COLO829 (cell line): Measurements from ENCODE around the gene TMEM207.

Experiments used
- DNase-seq: peaks from one replicate; pipeline ENCODE4 v3.0.0; 2012; ENCODE audit warnings: low spot score

Gene TMEM207

DNA sequence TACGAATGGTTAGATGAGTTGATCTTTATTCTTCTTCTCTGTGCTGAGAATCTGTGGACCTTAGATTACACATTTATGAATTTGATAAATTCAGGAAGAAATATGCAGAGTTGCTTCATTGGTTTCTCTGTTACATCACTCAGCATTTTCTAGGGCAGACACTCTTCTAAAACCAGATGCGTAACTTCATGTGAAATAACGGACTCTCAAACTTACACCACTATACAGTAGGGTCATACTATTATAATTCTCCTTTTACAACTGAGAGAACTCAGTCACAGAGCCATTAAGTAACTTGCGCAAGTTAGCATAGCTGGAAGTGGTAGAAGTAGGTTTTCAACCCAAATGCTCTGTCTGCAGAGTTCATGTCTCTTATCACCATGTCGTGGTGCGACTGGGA, 5.7 kb downstream of the TMEM207 start:
- DNase-seq = no peak

DNA sequence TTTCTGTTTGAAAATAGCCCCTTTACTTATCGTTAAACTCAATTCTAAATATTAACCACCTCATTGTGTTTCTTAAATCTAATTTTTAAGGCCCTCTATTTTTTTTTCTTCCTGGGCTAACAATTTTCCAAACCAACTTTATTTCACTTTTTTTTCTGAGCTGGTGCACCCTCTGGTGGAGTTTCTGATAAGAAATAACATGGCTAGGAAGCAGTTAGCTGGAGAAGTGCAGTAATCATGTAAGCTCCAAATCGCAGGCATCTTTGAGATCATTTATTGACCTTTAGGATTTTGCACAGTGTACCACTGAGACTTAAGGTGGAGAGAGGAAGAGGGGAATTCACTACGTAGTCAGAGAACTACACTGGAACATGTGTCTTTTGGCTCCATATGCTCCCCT, 6.4 kb downstream of the TMEM207 start:
- peak; percentile 28 for DNase-seq

DNA sequence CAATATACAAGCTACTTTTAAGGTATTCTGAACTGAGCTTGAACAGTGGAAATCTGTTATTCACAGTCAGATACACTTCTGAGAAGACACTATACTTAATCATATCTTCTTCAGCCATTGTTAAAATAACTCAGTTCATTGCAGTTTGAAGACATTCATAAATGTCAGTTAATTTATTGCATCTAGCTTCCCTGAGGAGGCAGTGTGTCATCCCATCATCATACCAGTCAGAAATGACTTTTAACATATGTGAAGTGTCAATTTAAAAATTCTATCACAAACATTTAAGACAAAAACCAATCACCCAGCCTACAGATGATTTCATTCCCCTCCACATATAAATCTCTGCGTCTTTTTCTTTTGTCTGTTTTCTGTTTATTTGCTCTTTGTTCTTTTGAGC, 7.5 kb downstream of the TMEM207 start:
- DNase-seq = no peak

DNA sequence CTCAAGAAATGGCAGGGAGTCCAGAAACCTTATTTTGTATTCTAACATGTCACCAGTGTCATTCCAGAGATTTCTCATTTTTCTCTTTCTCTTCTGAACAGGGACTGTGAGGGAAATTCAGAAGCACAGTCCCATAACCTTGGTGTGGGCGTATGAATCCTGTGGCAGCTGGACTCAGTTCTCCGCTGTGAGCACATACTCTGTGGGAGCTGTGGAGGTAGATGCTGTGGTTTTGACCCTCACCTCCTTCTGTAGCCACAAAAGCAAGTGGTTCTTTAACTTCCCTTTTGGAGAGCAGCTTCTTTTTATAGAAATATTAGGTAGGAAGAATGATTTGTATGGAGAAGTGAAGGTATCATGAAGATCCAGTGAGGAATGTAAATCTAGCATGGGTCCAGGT, 13.4 kb downstream of the TMEM207 start:
- DNase-seq = no peak

DNA sequence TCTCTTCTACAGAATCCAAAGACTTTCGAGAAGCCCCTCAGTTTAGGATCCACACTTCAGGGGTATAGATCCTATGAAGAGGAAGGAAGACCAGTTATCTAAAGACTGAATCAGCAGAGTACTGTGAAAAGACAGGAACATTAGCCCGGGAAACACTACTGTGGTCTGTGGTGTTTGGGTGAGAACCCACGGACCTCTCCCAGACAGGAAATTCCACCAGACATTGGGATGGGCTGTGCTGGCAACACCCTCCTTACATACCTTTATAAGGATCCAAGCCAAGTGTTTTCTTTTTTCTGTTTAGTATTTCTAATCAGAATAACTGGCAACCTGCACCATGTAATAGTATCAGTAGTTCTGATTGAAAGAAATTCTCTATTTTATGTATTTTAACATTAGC, 14.1 kb downstream of the TMEM207 start:
- no peak for DNase-seq

DNA sequence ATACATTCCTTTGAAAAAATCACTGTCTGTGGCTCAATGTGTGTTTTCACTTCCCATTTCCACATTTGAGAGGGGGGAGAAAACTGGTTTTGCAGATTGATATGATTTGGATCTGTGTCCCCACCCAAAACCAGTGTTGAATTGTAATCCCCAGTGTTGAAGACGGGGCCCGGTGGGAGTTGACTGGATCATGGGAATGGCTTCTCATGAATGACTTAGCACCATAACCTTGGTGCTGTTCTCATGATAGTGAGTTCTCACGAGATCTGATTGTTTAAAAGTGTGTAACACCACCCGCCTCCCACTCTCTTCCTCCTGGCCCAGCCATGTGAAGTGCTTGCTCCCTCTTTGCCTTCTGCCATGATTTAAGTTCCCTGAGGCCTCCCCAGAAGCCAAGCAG, 16.1 kb downstream of the TMEM207 start:
- DNase-seq = no peak

DNA sequence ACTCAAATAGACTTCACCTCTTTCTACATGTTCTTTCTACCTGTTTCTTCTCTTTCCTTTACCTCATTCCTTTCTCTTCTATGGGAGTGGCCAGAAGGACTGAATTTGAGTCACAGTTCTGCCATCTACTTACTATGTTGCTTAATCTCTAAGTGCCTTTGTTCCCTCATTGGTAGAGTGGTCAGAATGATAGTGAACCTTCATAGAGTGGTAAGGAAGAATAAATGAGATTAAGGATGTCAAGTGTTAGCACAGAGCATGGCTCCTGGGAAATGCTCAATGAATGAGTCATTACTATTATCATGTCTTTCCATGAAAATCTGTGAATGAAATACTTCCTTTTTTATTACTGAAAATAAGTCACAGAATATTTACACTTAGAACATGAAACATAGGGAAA, 17.5 kb downstream of the TMEM207 start:
- DNase-seq = peak; percentile 28

DNA sequence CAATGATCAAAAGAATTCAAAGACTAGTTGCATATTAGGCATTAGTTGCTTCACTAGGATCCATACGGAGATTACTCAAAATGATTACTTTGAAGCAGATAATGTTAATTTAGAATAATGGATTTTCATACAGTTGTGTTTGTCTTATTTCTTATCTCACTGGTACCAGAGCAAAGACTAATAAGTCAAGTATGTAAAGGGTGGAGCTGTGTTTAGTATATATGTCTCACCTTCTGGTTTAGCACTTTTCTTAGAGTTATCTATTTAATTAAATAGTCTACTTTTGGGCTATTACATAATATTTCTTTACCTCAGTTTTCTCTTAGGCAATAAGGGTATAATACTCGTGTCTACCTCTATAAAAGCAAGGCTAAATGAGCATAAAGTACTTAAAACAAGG, 18.8 kb downstream of the TMEM207 start:
- no peak for DNase-seq

DNA sequence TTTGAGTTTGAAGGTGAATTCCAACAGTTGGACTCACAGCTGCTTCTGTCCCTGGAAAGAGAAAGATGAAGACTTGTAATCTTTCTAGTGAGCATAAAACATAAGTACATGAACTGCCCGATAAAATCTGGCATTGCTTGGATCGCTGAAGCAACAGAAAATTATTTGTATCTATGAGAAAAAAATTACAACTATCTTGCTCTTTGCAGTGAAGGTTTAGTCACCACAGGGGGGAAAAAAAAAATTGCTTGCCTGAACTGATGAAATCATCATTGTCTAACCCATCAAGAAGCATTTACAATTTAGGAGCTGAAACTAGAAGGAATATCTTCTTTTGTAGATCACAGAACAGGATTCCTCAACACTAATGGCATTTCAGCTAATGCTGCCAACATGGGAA, 20.0 kb downstream of the TMEM207 start:
- no peak for DNase-seq

DNA sequence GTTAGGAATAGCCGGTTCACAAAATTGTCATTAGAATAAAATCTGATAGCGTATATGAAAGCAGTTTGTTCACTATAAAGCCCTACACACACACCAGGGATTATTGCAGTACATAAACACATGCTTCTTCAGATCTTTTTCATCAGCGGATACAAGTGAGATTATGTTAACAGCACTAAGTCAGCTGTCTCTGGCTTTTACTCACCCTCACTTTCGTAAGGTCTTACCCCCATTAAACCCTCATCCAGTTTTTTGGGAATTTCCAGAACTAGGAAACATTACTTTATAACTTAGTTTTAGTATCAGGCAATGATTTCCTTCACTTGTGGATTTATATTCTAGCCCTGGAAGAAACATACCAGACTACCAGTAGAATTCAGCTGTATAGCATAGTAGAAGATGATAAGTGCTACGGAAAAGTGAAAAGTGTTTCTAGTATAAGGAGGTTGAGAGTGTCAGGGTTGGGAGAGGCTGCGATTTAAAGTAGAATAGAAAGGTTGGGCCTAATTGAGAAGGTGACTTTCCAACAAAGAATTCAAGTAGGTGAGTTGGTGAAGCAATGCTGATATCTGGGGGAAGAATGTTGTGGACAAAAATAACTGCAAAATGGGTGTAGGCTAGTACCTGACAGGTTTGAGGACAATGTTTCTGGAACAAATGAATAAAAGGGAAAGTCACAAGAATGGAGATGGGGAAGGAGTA, 22.7 kb downstream of the TMEM207 start:
- no peak for DNase-seq

DNA sequence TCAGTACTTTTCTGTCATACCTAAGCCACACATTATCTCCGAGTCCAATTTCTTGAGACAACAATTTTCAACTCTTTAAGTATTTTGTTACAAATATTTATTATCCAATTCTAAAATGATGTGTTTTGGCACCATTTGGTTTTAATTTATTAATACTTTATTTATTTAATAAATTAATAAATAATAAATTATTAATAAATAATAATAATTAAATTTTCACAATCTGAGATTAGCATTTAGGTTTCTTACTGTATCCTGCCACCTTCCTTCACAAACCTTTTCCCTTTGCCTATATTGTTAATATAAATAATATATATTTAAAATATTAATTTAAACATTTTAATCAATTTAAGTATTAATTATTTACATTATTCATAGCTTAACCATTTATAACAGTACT, 23.9 kb downstream of the TMEM207 start:
- no peak for DNase-seq

DNA sequence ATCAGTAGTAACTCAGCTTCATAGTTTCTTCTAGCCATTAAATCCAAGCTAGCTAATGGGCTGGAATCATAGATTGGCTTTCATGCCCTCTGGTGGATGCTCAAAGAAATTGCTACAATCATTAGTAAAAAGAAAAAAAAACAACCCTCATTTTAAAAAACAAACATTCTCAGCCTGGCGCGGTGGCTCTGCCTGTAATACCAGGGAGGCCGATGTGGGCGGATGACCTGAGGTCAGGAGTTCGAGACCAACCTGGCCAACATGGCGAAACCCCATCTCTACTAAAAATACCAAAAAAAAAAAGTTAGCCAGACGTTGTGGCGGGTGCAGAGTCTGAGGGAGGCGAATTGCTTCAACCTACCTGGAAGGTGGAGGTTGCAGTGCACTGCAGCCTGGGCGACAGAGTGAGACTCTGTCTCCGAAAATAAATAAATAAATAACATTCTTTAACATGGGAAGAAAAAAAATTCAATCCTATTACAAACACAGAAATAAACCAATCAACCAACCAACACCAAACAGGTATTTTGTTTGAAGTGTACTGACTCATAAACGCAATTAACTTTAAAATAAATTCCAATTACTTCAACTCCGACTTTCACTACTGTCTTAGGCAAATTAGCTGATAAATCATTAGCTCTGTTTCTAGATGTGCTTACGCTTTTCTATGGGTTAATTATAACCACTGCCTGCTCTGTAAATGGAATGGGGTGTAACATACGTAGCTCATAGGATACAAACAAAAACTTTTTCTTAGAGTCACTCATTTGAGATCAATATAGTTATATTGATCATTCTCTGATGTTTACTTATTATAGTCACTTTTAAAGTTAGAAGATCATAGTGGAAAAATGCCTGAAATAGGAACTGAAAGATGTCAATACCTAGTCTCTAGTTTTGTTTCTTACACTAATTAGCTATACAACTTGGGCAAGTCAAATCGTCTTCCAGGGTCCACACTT, 24.9 kb downstream of the TMEM207 start:
- DNase-seq = peak; percentile 62

DNA sequence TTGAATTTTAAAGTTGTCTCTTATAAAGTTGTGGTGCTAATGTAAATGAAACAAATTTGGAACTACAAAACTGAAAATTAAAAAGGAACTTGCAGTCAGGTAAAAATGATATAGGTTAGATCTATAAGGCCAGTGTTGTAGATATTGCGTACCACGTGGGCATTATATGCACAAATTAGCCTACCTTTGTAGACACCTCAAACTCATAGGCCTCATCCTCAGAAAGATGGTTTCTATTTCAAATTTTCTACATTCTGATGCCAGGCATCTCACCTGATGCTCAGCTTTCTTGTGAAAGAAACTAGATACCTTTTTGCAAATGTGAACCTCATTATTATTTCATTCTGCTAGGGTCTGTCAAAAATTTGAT, 25.6 kb downstream of the TMEM207 start:
- DNase-seq = no peak

DNA sequence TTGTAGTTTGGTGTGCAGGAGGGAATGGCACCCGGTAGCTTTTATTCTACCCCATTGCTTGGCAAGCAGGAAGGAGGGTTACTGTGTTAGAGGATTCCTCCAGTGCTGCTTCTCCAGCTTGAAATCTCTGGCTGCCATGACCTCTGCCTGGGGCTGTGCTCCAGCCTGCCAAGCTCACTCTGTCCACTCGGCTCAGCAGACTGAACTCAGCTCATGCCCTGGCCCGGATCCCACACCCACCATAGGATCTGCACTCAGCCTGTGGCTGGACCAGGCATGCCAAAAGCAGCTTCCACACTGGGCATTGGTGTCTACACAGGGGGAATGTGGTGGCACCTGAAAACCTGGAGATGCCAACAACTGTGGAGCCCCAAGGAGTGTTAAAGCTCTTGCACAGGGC, 35.4 kb downstream of the TMEM207 start:
- DNase-seq = no peak

DNA sequence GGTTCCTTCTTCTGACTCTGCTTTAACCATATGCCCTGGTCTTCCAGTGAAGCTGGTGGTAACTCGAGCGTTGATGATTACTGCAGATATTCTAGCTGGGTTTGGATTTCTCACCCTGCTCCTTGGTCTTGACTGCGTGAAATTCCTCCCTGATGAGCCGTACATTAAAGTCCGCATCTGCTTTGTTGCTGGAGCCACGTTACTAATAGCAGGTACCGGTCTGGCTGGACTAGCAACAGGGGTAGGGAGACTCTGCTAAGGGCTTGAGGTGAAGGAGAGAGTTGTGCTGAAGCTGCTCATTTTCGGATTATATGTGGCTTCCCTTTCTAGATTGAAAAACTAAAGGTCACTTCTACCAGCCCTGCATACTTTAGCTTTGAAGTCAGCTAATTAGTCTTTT, 45.0 kb downstream of the TMEM207 start:
- DNase-seq = no peak

DNA sequence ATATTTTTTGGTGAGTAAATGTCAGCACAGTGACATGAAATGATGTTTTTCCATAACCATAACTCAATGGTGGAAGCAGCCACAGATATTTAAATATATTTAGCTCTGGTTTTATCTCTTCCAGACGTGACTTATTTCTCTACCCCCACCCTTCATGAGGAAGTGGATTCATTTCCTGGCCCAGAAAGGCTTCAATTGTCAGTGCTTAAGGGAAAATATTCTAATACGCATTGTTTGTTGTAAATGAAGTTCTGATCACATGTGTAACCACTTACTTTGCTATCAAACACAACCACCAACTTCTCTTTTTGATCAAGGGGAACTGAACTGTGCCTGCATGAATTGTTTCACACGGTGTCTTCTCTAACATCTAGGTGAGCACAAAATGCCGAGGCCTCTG, 47.7 kb downstream of the TMEM207 start:
- no peak for DNase-seq

DNA sequence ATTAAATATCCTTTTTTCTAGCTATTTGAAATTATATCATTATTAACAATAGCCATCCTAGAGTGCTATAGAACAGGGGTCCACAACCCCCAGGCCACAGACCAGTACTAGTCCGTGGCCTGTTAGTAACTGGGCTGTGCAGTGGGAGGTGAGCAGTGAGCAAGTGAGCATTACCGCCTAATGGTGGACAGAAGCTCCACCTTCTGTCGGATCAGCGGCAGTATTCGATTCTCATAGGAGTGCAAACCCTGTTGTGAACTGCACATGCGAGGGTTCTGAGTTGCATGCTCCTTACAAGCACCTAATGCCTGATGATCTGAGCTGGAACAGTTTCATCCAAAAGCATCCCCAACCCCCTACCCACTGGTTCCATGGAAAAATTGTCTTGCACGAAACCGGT, 50.0 kb downstream of the TMEM207 start:
- no peak for DNase-seq

DNA sequence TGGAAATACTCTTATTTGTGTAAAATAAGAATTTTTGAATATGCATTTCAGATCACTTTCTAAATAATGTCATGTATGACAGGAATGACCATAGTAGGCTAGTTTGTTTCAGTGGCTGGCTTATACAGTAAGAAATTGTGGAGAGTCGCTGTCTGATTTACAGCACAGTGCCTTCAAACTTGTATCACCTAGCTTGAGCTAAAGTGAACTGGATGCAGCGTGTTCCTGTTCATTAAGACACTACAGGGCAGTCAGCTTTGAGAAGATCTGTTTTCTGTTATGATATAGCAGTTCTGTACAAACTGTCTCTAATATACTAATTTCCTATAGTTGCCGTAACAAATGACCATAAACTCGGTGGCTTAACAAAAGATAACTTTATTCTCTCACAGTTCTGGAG, 51.8 kb downstream of the TMEM207 start:
- no peak for DNase-seq

DNA sequence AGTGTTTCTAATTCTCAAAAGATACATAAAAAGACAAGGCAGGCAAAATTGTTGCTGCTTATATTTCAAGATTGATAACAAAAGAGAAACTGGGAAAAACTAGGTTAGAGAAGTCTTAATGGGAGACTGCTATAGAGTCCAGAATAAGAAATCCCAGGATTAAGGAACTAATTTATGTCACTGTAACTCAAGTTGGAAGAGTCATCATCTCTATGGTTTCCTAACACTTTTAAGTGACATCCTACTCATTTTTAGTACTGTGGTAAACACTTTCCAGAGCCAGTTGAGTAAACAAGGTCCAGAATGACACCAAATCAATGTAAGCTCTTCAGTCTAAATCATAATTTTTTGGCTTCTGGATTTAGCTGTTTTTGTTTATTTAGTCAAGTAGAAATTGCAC, 53.7 kb downstream of the TMEM207 start:
- no peak for DNase-seq

DNA sequence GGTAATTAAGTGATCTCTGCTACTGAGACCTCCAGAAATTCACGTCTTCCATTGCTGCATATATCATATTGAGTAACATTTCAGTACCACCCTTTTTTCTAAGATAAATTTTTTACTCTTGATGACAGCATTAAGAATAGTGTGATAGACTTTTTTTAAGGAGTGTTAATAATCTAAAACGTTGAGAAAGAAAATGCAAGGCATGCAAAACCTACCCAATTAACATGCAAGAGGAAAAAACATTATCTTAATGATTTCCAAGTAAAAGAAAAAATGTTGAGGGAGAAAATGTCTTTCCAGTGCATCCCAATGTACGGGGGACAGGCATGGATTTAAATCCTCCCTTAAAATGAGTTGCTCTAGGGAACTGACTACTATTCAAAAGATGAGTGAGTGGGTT, 61.0 kb downstream of the TMEM207 start:
- DNase-seq = no peak

DNA sequence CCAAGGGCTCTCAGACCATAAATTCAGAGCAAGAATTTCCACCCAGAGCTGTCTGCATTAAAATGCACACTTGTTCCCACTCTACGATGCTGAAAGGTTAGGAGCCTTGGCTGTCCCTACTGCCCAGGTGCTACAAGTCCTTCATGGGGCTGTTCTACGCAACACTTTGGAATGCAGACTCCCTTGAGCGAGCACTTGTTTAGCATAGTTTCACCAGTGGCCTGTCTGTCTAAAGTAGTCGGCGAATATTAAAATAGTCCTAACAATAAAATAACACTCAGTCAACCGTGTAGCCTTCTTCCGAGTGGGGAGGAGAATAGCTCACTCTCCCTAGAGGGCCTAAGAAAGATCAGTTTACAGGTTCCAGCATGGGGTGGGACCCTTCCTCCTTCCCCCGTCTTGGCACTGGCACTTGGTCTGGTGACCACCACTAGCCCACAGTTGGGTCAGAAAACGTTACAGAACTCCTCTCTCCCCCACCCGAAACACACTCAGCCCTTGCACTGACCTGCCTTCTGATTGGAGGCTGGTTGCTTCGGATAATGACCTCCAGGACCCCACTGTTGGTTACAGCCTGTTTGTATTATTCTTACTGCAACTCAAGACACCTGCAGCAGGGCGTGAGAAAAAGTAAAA, 62.0 kb downstream of the TMEM207 start, which contains the start of gene CLDN16:
CLDN16 (plus strand) TSS at position 586 of the 636 bp plus-strand sequence. CDS start 167 bp downstream, outside the sequence.
- no peak for DNase-seq

DNA sequence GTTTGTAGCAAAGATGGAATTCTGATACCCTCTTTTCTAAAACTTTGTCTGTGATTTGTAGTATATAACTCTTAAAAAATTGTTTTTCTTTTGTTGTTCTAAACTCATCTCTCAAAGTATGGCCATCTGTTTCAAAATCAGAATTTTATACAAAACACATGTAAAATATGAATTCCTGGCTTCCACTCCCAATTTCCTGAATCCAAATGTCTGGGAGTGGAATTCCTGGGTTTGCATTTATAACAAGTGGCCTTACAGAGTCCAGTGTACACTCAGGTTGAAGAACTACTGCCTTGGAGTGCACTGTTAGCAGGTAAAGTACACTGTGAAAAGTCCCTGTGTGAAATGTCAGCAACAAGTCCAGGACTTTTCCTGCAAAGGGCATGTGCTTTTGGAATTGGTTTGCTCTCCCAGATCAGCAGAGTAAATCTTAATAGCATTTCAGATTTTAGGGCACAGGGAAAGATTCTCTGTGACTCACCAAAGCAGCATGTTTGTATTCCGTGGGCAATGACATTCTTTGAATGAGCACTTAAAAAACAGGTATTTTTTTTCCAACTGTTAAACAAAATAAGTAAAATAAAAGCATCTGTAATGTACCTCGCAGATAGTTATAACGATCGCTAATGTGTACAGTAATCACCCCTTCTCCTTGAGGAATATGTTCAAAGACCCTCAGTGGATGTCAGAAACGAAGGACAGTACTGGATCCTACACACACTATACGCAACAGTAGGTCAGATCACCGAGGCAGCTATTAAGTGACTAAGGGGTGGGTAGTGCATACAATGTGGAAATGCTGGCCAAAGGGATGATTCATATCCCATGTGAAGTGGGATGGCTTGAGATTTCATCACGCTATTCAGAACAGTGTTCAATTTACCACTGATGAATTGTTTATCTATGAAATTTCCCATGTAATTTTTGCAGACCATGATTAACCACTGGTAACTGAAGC, 63.7 kb downstream of the TMEM207 start:
- DNase-seq = peak; percentile 92
